ENCODE results near the gene NPAS2. TPM values are rescaled to one million over a fixed set of nuclear protein-coding genes. Genes with fewer than 3 reads are reported as not detected.

NPAS2 gene
- total RNA-seq, 4 donors from 2014 or later, result 7.7 to 83.2 (median 15.1) TPM

DNA sequence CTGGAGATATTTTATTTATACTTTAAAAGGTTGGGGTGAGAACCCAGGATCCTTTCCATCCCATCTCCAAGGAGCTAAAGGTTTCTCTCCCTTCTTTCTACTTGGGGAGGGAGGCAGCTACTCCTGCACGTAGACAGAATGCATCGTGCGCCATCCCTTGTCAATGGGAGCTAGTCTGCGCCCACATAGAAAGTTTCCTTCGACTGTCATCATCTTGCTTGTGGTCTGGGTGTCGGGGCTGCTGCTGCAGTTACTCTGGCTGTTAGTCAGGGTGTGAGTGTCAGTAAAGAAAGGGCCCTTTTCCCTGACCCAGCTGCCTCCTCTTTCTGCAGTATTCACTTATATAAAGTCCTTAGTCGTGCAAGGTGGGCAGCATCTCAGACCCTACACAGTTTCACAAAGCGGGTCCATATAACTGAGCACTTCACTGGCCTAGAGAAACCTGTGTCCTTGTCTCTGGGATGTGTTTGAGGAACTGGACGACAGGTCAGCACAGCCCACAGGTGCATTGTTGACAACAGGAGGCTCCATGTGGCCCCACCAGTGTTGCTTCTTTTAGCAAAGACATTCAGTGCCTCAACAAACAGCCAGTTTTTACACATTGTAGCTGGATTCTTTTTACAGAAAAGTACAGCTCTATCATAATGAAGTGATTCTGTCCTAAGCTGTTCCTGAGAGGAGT lies 22.4 kb downstream of the NPAS2 start:
- Histone ChIP-seq H3K4me3 (no peak overlapping the region), H3K27ac (no peak overlapping the region), H3K9me3 (no peaks in the 10 kb centered on the region), H3K27me3 (no peaks in the 10 kb centered on the region), H3K36me3 (no peaks in the 10 kb centered on the region), H3K4me1 (no peaks in the 10 kb centered on the region)
- TF ChIP-seq EP300 (IDR thresholded peaks at IDR 0.05), result no peak
- TF ChIP-seq, protein P1, sequence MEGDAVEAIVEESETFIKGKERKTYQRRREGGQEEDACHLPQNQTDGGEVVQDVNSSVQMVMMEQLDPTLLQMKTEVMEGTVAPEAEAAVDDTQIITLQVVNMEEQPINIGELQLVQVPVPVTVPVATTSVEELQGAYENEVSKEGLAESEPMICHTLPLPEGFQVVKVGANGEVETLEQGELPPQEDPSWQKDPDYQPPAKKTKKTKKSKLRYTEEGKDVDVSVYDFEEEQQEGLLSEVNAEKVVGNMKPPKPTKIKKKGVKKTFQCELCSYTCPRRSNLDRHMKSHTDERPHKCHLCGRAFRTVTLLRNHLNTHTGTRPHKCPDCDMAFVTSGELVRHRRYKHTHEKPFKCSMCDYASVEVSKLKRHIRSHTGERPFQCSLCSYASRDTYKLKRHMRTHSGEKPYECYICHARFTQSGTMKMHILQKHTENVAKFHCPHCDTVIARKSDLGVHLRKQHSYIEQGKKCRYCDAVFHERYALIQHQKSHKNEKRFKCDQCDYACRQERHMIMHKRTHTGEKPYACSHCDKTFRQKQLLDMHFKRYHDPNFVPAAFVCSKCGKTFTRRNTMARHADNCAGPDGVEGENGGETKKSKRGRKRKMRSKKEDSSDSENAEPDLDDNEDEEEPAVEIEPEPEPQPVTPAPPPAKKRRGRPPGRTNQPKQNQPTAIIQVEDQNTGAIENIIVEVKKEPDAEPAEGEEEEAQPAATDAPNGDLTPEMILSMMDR (IDR thresholded peaks at IDR 0.05), result no peak
- TF ChIP-seq POLR2A (IDR thresholded peaks at IDR 0.05), result no peak
- WGBS, 2 donors, result 86 to 91% methylated on average over 9 of the region's 9 CpGs
- DNase-seq (ENCODE audit: low spot score in 2 of 2), result no peak

DNA sequence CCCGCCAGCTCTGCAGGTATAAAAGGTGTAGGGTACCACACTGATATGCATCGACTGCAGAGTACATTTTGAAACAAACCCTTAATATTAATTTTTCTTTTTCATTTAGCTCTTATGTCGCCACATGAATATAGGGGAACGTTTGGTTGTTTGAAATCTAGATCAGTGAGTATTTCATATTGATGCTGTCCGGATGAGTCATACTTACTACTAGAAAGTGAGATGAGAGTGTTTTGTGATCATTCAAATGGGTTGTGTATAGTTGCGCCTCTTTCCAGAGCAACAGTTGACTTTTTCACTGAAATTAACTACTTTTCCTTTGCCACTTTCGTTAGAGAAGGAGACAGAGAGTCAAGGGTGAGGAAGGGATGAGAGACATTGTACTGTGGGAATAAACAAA lies 24.6 kb downstream of the NPAS2 start:
- no peak overlapping the region for H3K27ac ChIP-seq
- no peaks in the 10 kb centered on the region for H3K27me3 ChIP-seq
- no peaks in the 10 kb centered on the region for H3K36me3 ChIP-seq
- DNase-seq (ENCODE audit: low spot score in 2 of 2), result no peak
- no peaks in the 10 kb centered on the region for H3K9me3 ChIP-seq
- TF ChIP-seq, protein P1 (IDR thresholded peaks at IDR 0.05), result no peak
- TF ChIP-seq POLR2A (IDR thresholded peaks at IDR 0.05) (no peak), EP300 (IDR thresholded peaks at IDR 0.05) (no peak)
- no peak overlapping the region for H3K4me3 ChIP-seq
- H3K4me1 ChIP-seq, result no peaks in the 10 kb centered on the region
- WGBS, 2 donors, result 77 to 78% methylated on average over 7 of the region's 7 CpGs

DNA sequence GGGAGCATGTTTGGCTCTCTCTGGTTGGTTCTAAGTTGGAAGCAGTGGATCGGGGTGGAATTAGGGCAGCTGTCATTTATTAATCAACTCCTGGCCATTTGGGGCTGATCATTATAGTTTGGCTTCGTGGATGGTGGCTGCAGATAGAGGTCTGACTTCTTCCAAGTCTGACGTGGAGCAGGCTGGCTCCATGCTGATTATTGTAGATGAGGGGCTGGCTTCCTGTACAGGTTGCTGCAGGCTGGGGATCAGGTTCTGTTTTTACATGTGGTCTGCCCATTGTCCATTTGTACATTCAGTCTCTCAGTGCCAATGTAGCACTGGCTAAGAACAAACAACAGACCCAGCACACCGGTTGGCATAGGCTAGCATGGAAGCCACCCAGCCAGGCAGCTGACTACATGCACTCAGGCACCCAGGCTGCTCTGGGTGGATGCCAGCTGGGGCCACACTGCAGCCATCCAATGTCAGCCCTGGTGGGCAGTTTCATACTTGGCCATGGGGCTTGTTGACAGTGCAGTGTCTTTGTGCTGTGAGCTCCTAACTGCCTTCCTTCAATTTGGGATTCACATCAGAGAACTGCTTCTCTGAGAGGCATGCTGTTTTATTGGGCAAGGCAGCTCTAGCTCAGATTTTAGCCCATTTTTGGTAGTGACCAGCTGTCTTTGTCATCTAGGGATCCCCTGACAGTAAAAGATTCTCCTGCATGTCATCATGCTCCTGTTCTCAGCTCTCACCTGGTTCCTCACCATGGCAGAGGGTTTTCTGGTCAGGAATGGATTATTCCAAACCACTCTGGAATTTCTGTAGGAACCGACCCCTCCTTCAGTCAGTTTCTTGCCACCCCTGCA lies 25.4 kb downstream of the NPAS2 start:
- Histone ChIP-seq H3K4me3 (no peak overlapping the region), H3K27me3 (no peaks in the 10 kb centered on the region), H3K9me3 (no peaks in the 10 kb centered on the region), H3K27ac (no peak overlapping the region), H3K4me1 (no peaks in the 10 kb centered on the region), H3K36me3 (no peaks in the 10 kb centered on the region)
- no peak for DNase-seq (ENCODE audit: low spot score in 2 of 2)
- WGBS, 2 donors, result 80 to 82% methylated on average over 4 to 5 of the region's 5 CpGs
- no peak for TF ChIP-seq POLR2A (IDR thresholded peaks at IDR 0.05)
- no peak for TF ChIP-seq EP300 (IDR thresholded peaks at IDR 0.05)
- TF ChIP-seq, protein P1 (IDR thresholded peaks at IDR 0.05), result no peak

DNA sequence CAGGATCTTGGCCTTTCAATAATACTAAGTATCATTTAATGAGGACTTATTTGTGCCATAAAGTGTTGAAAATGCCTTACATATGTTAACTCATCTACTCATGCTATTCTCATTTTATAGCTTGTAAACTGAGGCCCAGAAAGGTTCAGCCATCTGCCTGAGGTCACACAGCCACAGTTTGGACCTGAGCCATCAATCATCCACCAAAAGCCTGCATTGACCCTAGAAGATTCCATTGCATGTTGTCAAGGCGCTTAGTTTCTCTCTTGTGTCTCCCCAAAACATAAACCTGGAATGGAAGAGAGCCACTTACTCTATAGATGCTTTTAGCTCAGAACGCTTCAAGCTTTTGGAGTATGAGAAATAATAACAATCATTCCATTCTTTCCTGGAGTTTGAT lies 26.8 kb downstream of the NPAS2 start:
- no peak overlapping the region for H3K4me3 ChIP-seq
- no peaks in the 10 kb centered on the region for H3K9me3 ChIP-seq
- H3K4me1 ChIP-seq, result no peaks in the 10 kb centered on the region
- no peaks in the 10 kb centered on the region for H3K36me3 ChIP-seq
- DNase-seq (ENCODE audit: low spot score in 2 of 2), result no peak
- H3K27me3 ChIP-seq, result no peaks in the 10 kb centered on the region
- no peak overlapping the region for H3K27ac ChIP-seq
- 77 to 89% methylated on average over 2 of the region's 2 CpGs for WGBS, 2 donors
- no peak for TF ChIP-seq POLR2A (IDR thresholded peaks at IDR 0.05)
- TF ChIP-seq, protein P1 (IDR thresholded peaks at IDR 0.05), result no peak
- TF ChIP-seq EP300 (IDR thresholded peaks at IDR 0.05), result no peak

DNA sequence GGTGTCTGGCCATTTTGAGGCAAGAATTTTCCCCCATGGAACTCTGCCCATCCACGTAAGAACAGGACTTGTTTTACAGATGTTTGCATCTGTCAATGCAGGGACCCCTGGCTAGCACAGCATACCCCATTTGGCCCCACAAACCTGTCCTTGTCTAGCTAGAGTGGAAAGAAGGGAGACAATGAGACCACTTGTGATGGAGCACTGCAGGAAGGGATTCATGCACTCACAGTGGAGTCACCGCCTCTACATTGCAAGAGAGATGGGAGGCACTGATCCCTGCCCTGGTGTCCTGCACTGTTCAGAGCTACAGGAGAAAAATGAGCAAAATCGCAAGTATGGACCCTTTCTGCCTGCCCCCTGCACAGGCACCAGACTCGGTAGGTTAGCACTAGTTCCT lies 32.5 kb downstream of the NPAS2 start:
- WGBS, 2 donors, result 69 to 75% methylated on average over 4 of the region's 4 CpGs
- no peak overlapping the region for H3K27ac ChIP-seq
- no peaks in the 10 kb centered on the region for H3K9me3 ChIP-seq
- no peak for DNase-seq (ENCODE audit: low spot score in 2 of 2)
- H3K4me3 ChIP-seq, result no peak overlapping the region
- no peaks in the 10 kb centered on the region for H3K36me3 ChIP-seq
- no peaks in the 10 kb centered on the region for H3K4me1 ChIP-seq
- TF ChIP-seq EP300 (IDR thresholded peaks at IDR 0.05) (no peak), POLR2A (IDR thresholded peaks at IDR 0.05) (no peak)
- TF ChIP-seq, protein P1 (IDR thresholded peaks at IDR 0.05), result no peak
- H3K27me3 ChIP-seq, result no peaks in the 10 kb centered on the region

All from tibial nerve (tissue), 4 donors.